BLaER1 treated with 17β-estradiol and CSF1 and Interleukin-3, amounts not matched to agents 10 nM and 100 nM (cell line): Measurements from ENCODE around the gene ERG.

Experiments used
- H3K27ac ChIP-seq, 11 experiments: shearing (Covaris generic); formaldehyde crosslinking; 2 replicates each; pipeline ENCODE4 v1.8.1; 2022
- H3K27me3 ChIP-seq, 11 experiments: shearing (Covaris generic); formaldehyde crosslinking; 2 replicates each; pipeline ENCODE4 v1.8.1; 2022
- H3K36me3 ChIP-seq, 11 experiments: shearing (Covaris generic); formaldehyde crosslinking; 2 replicates each; pipeline ENCODE4 v1.8.1; 2022
- H3K4me1 ChIP-seq, 10 experiments: shearing (Covaris generic); formaldehyde crosslinking; 2 replicates each; pipeline ENCODE4 v1.8.1; 2022
- H3K4me2 ChIP-seq, 11 experiments: shearing (Covaris generic); formaldehyde crosslinking; 2 replicates each; pipeline ENCODE4 v1.8.1; 2022
- H3K4me3 ChIP-seq, 10 experiments: shearing (Covaris generic); formaldehyde crosslinking; 2 replicates each; pipeline ENCODE4 v1.8.1; 2022
- H3K9ac ChIP-seq, 11 experiments: shearing (Covaris generic); formaldehyde crosslinking; 2 replicates each; pipeline ENCODE4 v1.8.1; 2022
- H3K9me3 ChIP-seq, 11 experiments: shearing (Covaris generic); formaldehyde crosslinking; replicated peaks in 1 of 11; 2 replicates each; pipeline ENCODE4 v1.8.1; 2022
- H4K20me1 ChIP-seq, 11 experiments: shearing (Covaris generic); formaldehyde crosslinking; 2 replicates each; pipeline ENCODE4 v1.8.1; 2022
- Cebpa-rat ChIP-seq, 11 experiments: shearing (Covaris generic); IDR thresholded peaks; 2 replicates each; pipeline ENCODE4 v1.8.1; 2022

The ERG gene

DNA sequence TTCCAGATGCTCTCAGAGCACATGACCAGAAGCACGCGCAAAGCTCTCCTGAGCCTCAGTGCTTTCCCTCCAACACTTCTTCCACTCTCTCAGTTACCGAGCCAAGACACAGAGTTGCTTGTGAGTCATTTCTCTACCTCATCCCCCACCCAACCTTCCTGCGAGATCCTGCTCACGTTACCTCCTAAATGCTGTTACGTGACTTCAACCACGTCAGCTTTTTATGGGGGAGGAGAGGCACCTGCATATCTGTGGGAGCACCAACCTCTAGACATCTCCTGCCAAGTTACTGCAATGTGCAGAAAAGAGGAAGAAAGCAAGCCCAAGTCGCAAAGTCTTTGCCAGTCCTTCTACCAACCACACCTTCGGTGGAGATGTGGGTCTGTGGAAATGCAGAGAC, 27.2 kb upstream of the ERG start:
- Histone ChIP-seq H3K36me3 (no peaks in the 10 kb centered on the region), H3K9me3 (no peaks in the 10 kb centered on the region)

DNA sequence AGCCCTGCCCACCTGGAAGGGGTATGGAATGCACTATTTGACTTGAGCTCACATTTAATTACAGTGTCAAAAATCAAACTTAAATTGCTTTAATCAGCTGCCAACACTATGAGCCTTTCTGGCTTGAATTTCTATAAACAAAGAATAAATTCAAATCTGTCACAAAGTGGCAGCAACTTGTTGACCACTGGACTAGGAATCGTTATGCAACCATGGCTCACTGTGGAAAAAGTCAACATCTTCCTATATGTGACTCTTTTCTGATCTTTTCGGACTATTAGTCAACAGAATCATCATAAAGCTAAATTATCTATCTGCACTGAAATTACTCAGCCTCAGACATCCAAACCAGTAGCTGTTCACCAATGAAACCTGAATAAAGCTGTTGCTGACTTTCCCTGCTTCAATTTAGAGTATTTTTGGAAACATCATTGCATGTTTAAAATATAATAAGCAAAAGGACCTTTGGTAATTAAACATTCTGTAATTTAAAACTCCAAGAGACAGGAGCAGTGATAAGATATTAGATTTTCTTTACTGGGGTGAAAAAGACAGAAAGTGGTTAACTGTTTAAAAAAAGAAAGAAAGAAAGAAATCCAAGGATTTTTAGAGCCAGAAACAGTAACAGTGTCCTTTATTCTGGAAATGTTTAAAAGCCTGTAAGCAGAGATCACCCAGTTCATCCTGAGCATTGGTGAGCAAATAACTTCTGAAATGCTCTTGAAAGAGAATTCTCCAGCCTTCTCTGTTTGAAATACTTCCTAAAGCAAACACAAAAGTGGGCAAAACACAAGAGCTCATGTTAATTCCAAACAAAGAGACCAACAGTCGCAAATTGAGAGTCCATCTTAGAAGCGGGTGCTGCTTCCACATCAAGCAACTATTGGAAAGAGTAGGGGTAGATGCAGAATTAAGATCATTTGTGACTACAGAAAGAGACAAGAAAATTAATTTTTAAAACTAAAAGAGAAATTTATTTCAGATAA, 26.2 kb upstream of the ERG start:
- no peak for TF ChIP-seq Cebpa-rat (IDR thresholded peaks at IDR 0.05)
- H3K4me1 ChIP-seq = peaks cover 0 to 14% (median 12%) of the 10 kb centered on the region in 10 experiments; a peak in 13 of 20 replicates
- H3K4me2 ChIP-seq = no peak overlapping the region
- H3K27me3 ChIP-seq = no peaks in the 10 kb centered on the region
- no peaks in the 10 kb centered on the region for H4K20me1 ChIP-seq
- no peak overlapping the region for H3K27ac ChIP-seq
- no peak overlapping the region for H3K4me3 ChIP-seq
- no peak overlapping the region for H3K9ac ChIP-seq
- no peaks in the 10 kb centered on the region for H3K36me3 ChIP-seq
- no peaks in the 10 kb centered on the region for H3K9me3 ChIP-seq

More for the DNA sequence above, 27.2 kb upstream of the ERG start:
- Histone ChIP-seq H3K9ac (no peak overlapping the region), H3K4me2 (no peak overlapping the region), H4K20me1 (no peaks in the 10 kb centered on the region), H3K4me3 (no peak overlapping the region), H3K27me3 (no peaks in the 10 kb centered on the region), H3K4me1 (peaks cover 0 to 9% (median 7%) of the 10 kb centered on the region in 10 experiments; a peak in 13 of 20 replicates), H3K27ac (no peak overlapping the region)
- no peak for TF ChIP-seq Cebpa-rat (IDR thresholded peaks at IDR 0.05)

DNA sequence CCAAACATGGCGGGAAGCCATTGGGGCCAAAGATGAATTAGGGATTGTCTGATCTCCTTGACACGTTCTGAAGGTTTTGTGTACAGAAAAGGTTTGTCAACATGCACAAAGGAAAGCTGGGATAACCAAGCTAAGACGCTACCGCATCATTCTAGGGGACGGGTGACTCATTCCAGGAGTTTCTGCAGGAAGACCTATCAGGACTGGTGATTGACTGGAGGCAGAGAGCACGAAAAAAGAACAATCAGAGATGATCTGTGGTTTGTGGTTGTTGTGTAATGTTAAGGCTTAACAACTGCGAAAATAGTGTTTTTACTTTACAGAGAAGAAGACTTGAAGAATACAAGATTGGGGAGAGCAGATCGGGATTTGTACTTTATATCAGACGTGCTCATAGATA, 22.2 kb upstream of the ERG start:
- Histone ChIP-seq H3K9ac (no peak overlapping the region), H3K4me1 (peaks cover 0 to 14% (median 12%) of the 10 kb centered on the region in 10 experiments; a peak in 13 of 20 replicates), H3K9me3 (no peaks in the 10 kb centered on the region), H4K20me1 (no peaks in the 10 kb centered on the region), H3K27ac (no peak overlapping the region; a peak in 1 of 22 replicates), H3K27me3 (no peaks in the 10 kb centered on the region), H3K4me2 (peak overlapping the region in 10 of 11 experiments; percentile 7 to 57 (median 48); a peak in 17 of 22 replicates), H3K4me3 (no peak overlapping the region), H3K36me3 (no peaks in the 10 kb centered on the region)
- TF ChIP-seq Cebpa-rat (IDR thresholded peaks at IDR 0.05) = no peak

GRCh38 chr21:38511662-38512243, 13.5 kb upstream of the ERG start:
- Histone ChIP-seq H3K36me3 (no peaks in the 10 kb centered on the region), H3K9ac (no peak overlapping the region), H3K4me3 (no peak overlapping the region), H3K4me1 (peaks cover 8 to 18% (median 12%) of the 10 kb centered on the region in 10 experiments), H3K4me2 (0 out of 22 replicates have a peak overlapping the region, but pooled peaks of 1 of the 11 experiments have one; percentile 1), H3K27me3 (no peaks in the 10 kb centered on the region), H4K20me1 (no peaks in the 10 kb centered on the region), H3K27ac (no peak overlapping the region), H3K9me3 (no peaks in the 10 kb centered on the region)
- TF ChIP-seq Cebpa-rat (IDR thresholded peaks at IDR 0.05) = no peak

- peaks cover 14 to 20% (median 17%) of the 10 kb centered on the region in 10 experiments for H3K4me1 ChIP-seq
These were observed 12.9 kb upstream of the ERG start for GRCh38 chr21:38511198-38511597.

DNA sequence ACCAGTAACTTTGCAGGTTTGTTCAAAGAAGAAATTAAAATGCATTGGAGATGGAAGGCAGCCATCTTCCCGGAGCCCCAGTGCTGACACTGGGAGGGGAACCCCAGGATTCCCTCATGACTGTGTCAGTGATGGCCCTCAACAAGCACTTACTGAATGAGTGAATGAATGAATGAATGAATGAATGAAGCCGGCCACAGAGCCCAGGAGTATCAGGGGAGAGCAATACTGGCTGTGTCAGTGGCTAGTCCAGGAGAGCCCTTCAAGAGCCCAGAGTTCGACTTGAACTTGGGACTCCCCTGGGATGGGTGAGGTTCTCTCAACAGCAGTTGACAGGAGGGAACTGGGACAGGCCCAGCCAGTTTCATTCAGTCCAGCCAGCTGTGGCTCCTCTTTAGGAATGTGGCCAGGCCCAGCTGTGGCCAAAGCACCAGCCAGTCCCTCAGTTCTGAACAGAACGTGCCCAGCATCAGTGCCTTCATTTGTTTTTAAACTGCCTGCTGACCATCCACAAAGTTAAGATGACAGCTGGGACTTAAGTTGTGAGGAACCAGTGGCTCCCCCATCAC, 9.2 kb upstream of the ERG start:
- Histone ChIP-seq H3K36me3 (no peaks in the 10 kb centered on the region), H3K4me1 (peaks cover 19 to 49% (median 42%) of the 10 kb centered on the region in 10 experiments), H3K9ac (peak overlapping the region in 8 of 11 experiments; percentile 6 to 58 (median 48); a peak in 12 of 22 replicates), H3K27me3 (no peaks in the 10 kb centered on the region), H3K4me2 (peak overlapping the region; percentile 62 to 99 (median 93)), H4K20me1 (no peaks in the 10 kb centered on the region), H3K9me3 (no peaks in the 10 kb centered on the region), H3K27ac (peak overlapping the region in 8 of 11 experiments; percentile 16 to 59 (median 55); a peak in 13 of 22 replicates), H3K4me3 (peak overlapping the region in 8 of 10 experiments; percentile 29 to 62 (median 47); a peak in 12 of 20 replicates)
- TF ChIP-seq Cebpa-rat (IDR thresholded peaks at IDR 0.05) = no peak

More at GRCh38 chr21:38511198-38511597, 12.9 kb upstream of the ERG start:
- Histone ChIP-seq H3K27ac (no peak overlapping the region), H3K9me3 (no peaks in the 10 kb centered on the region), H4K20me1 (no peaks in the 10 kb centered on the region), H3K4me3 (no peak overlapping the region), H3K4me2 (no peak overlapping the region), H3K9ac (no peak overlapping the region), H3K36me3 (no peaks in the 10 kb centered on the region), H3K27me3 (no peaks in the 10 kb centered on the region)
- TF ChIP-seq Cebpa-rat (IDR thresholded peaks at IDR 0.05) = no peak

- H3K4me3 ChIP-seq = peak overlapping the region; percentile 12 to 62 (median 45); a peak in 17 of 20 replicates
These were observed 8.5 kb upstream of the ERG start for GRCh38 chr21:38506661-38507281.

More at GRCh38 chr21:38506661-38507281, 8.5 kb upstream of the ERG start:
- H3K4me1 ChIP-seq = peaks cover 19 to 49% (median 42%) of the 10 kb centered on the region in 10 experiments
- peak overlapping the region in 9 of 11 experiments; percentile 16 to 59 (median 57); a peak in 17 of 22 replicates for H3K27ac ChIP-seq
- H3K27me3 ChIP-seq = no peaks in the 10 kb centered on the region
- peak overlapping the region; percentile 5 to 59 (median 47); a peak in 20 of 22 replicates for H3K9ac ChIP-seq
- H4K20me1 ChIP-seq = no peaks in the 10 kb centered on the region
- TF ChIP-seq Cebpa-rat (IDR thresholded peaks at IDR 0.05) = no peak
- no peaks in the 10 kb centered on the region for H3K36me3 ChIP-seq
- H3K4me2 ChIP-seq = peak overlapping the region; percentile 62 to 99 (median 93)
- no peaks in the 10 kb centered on the region for H3K9me3 ChIP-seq
